A549 treated with ZK216348 at 1 μM for 4 hours (cell line): ENCODE results near the gene UEVLD. TPM values are rescaled to one million over a fixed set of nuclear protein-coding genes. Genes with fewer than 3 reads are reported as not detected.

Source experiments
- total RNA-seq: library from RNA; stranded (reverse); fragments of 200-300 nt; extraction: Qiagen RNA extraction; gene quantifications from 5 replicates; pipeline ENCODE4 v1.2.3, GENCODE V29; 2022; ENCODE audit warnings: low read depth

Gene UEVLD
- 16.2 to 27.2 TPM (median 19.8 TPM) in 5 replicates for total RNA-seq

GRCh38 chr11:18588297-18589252 lies at the start of gene UEVLD:
Gene UEVLD (minus strand): TSS chr11:18588734. CDS start chr11:18588654, 80 bp downstream.

GRCh38 chr11:18634140-18635032 lies 45.9 kb upstream of the UEVLD start, which contains the start of gene SPTY2D1:
Gene SPTY2D1 (minus strand): TSS chr11:18634342. CDS start chr11:18634257, 85 bp downstream.

DNA sequence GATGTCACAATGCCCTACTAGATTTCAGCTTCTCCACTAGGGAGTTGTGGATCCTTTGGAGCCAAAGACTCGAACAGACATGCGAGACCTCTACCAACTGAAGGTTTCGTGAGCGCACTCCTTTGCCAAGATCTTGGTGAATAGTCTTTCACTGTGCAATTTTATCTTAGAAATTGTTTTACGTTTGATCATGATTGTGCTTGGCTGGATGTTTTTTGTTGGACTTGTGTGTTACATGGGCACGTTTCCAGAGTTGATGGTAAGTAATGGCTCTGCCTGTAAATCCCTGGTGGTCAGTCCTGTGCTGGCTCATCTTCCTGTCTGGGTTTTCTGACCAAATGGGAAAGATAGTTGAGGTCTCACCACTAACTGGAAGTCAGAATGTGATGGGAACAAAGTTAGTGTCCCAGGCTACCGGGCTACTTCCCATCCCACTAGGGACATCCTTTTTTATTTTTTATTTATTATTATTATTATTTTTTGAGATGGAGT lies 11.3 kb upstream of the UEVLD start, which contains the start of gene MISFA:
Gene MISFA (plus strand): TSS at position 51 of the 492 bp plus-strand sequence. CDS start 140 bp downstream, at position 191.

GRCh38 chr11:18526521-18527296 lies 61.8 kb downstream of the UEVLD start, which contains the start of gene TSG101:
Gene TSG101 (minus strand): TSS chr11:18526942. CDS start chr11:18526816, 126 bp downstream.

Other genes starting within 250 kb of the UEVLD start
- gene LDHA, start 194.2 kb downstream of the UEVLD start, total RNA-seq: 2,730 to 4,065 TPM (median 2,807 TPM) in 5 replicates
- gene LDHC, start 176.4 kb downstream of the UEVLD start, total RNA-seq: 0.13 to 0.21 TPM (median 0.18 TPM) in 3 of 5 replicates, not detected in the others
- not detected in 5 replicates for gene LDHAL6A, start 132.9 kb downstream of the UEVLD start, total RNA-seq
- gene TSG101, start 61.8 kb downstream of the UEVLD start, total RNA-seq: 90.6 to 126 TPM (median 110 TPM) in 5 replicates
- 2.2 to 4.8 TPM (median 2.4 TPM) in 5 replicates for gene MISFA, start 11.1 kb upstream of the UEVLD start, total RNA-seq
- gene SPTY2D1, start 45.6 kb upstream of the UEVLD start, total RNA-seq: 15.5 to 20.5 TPM (median 18.2 TPM) in 5 replicates
- gene TMEM86A, start 110.0 kb upstream of the UEVLD start, total RNA-seq: 0.29 to 0.56 TPM (median 0.47 TPM) in 5 replicates
- not detected in 5 replicates for gene IGSF22, start 137.5 kb upstream of the UEVLD start, total RNA-seq
- gene PTPN5, start 203.1 kb upstream of the UEVLD start, total RNA-seq: 0.05 TPM in 1 of 5 replicates, not detected in the others